ENCODE measurements around the gene PHF8.

Gene PHF8

GRCh38 chrX:53926030-53926429 is 118.2 kb downstream of the PHF8 start:
- no peak for TF ChIP-seq CTCF (IDR thresholded peaks at IDR 0.05; ENCODE audit: low read depth, low read length)
- DNase-seq (ENCODE audit: extremely low read depth, low read depth): no peak

GRCh38 chrX:53918702-53919101 is 125.6 kb downstream of the PHF8 start:
- no peak for DNase-seq (ENCODE audit: extremely low read depth, low read depth)
- TF ChIP-seq CTCF (IDR thresholded peaks at IDR 0.05; ENCODE audit: low read depth, low read length): no peak

- TF ChIP-seq CTCF (IDR thresholded peaks at IDR 0.05; ENCODE audit: low read depth, low read length): no peak
- DNase-seq (ENCODE audit: extremely low read depth, low read depth): no peak
Observed at GRCh38 chrX:53900623-53901022, 143.7 kb downstream of the PHF8 start.

GRCh38 chrX:53895270-53895669 is 149.0 kb downstream of the PHF8 start:
- no peak for TF ChIP-seq CTCF (IDR thresholded peaks at IDR 0.05; ENCODE audit: low read depth, low read length)

More at GRCh38 chrX:53895270-53895669, 149.0 kb downstream of the PHF8 start:
- DNase-seq (ENCODE audit: extremely low read depth, low read depth): no peak
